Measurements from ENCODE around the gene PPIC. TPM values are rescaled to one million over a fixed set of nuclear protein-coding genes. Genes with fewer than 3 reads are reported as not detected.

Gene PPIC
- total RNA-seq, 1 donor: 109 TPM

GRCh38 chr5:123035918-123036390, 571 bp downstream of the PPIC start:
- H3K27ac ChIP-seq (ENCODE audit: low read depth, low read length): no peak overlapping the region
- DNase-seq (ENCODE audit: insufficient read length, low spot score, missing footprints): peak; percentile 94
- H3K4me3 ChIP-seq (ENCODE audit: insufficient read depth, low read length): peak overlapping the region; percentile 90
- peaks cover 25% of the 10 kb centered on the region for H3K79me2 ChIP-seq (ENCODE audit: insufficient read depth, low read length)
- TF ChIP-seq, protein P1, sequence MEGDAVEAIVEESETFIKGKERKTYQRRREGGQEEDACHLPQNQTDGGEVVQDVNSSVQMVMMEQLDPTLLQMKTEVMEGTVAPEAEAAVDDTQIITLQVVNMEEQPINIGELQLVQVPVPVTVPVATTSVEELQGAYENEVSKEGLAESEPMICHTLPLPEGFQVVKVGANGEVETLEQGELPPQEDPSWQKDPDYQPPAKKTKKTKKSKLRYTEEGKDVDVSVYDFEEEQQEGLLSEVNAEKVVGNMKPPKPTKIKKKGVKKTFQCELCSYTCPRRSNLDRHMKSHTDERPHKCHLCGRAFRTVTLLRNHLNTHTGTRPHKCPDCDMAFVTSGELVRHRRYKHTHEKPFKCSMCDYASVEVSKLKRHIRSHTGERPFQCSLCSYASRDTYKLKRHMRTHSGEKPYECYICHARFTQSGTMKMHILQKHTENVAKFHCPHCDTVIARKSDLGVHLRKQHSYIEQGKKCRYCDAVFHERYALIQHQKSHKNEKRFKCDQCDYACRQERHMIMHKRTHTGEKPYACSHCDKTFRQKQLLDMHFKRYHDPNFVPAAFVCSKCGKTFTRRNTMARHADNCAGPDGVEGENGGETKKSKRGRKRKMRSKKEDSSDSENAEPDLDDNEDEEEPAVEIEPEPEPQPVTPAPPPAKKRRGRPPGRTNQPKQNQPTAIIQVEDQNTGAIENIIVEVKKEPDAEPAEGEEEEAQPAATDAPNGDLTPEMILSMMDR (IDR thresholded peaks at IDR 0.05; ENCODE audit: extremely low read depth, low read depth, low read length): no peak
- no peaks in the 10 kb centered on the region for H3K27me3 ChIP-seq (ENCODE audit: insufficient read depth, low read length)
- H3K9me3 ChIP-seq (ENCODE audit: low read depth, low read length): no peaks in the 10 kb centered on the region
- H4K20me1 ChIP-seq (ENCODE audit: insufficient read depth, low read length): peaks cover 17% of the 10 kb centered on the region
- H3K4me2 ChIP-seq (ENCODE audit: insufficient read depth, low read length): peak overlapping the region; percentile 89
- H3K36me3 ChIP-seq (ENCODE audit: insufficient read depth, low read length): no peaks in the 10 kb centered on the region
- peak overlapping the region; percentile 92 for H2AFZ ChIP-seq (ENCODE audit: low read length)
- peaks cover 7% of the 10 kb centered on the region for H3K4me1 ChIP-seq (ENCODE audit: insufficient read depth, low read length)

DNA sequence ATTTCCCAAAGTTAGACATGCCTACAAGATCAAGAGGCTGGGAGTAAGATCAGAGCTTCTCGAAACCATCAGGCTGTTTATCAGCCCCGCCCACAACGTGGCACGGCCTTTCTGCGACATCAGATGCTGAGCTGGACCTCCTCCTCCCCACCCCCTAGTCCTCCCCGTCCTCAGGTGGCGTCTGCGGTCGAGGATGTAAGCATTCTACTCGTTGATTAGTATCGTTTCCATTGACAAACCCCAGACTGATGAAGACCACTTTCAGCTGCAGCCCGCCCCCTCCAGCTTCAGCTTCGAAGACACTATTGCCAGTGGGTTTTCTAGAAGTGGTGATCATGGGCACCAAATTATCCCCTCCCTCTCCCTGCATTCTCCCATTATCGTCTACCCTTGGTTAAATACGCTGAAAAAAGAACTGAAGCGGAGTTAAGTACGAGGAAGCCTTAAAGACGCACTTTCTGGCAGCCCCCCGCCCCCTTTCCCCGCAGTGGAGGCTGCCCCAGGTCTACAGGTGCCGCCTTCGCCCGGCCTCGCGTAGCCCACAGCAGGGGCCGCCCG, 1.1 kb downstream of the PPIC start:
- Histone ChIP-seq H3K4me1 (ENCODE audit: insufficient read depth, low read length) (peaks cover 7% of the 10 kb centered on the region), H3K36me3 (ENCODE audit: insufficient read depth, low read length) (no peaks in the 10 kb centered on the region), H3K27me3 (ENCODE audit: insufficient read depth, low read length) (no peaks in the 10 kb centered on the region), H2AFZ (ENCODE audit: low read length) (peak overlapping the region; percentile 92), H3K4me3 (ENCODE audit: insufficient read depth, low read length) (peak overlapping the region; percentile 90), H4K20me1 (ENCODE audit: insufficient read depth, low read length) (peaks cover 17% of the 10 kb centered on the region), H3K4me2 (ENCODE audit: insufficient read depth, low read length) (peak overlapping the region; percentile 89), H3K79me2 (ENCODE audit: insufficient read depth, low read length) (peaks cover 25% of the 10 kb centered on the region), H3K27ac (ENCODE audit: low read depth, low read length) (no peak overlapping the region), H3K9me3 (ENCODE audit: low read depth, low read length) (no peaks in the 10 kb centered on the region)
- TF ChIP-seq, protein P1 (IDR thresholded peaks at IDR 0.05; ENCODE audit: extremely low read depth, low read depth, low read length): no peak
- DNase-seq (ENCODE audit: insufficient read length, low spot score, missing footprints): no peak

DNA sequence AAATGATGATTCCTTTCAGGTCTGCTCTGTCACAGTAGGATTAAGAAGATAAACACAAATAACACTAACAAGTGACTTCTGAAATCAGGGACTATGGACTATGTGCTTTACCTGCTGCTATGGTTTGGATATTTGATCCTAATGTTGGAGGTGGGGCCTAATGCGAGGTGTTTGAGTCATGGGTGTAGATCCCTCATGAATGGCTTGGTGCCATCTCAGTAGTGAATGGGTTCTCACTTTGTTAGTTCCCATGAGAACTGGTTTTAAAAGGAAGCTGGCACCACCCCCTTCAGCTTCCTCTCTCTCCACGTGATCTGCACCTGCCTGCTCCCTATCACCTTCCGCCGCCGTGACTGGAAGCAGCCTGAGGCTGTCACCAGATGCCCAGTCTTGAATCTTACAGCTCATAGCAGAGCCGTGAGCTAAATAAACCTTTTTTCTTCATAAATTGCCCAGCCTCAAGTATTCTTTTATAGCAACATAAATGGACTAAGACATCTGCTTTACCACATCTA, 3.3 kb downstream of the PPIC start:
- H2AFZ ChIP-seq (ENCODE audit: low read length): no peak overlapping the region
- no peak overlapping the region for H3K4me3 ChIP-seq (ENCODE audit: insufficient read depth, low read length)
- H3K36me3 ChIP-seq (ENCODE audit: insufficient read depth, low read length): peaks cover 5% of the 10 kb centered on the region
- peaks cover 7% of the 10 kb centered on the region for H3K4me1 ChIP-seq (ENCODE audit: insufficient read depth, low read length)
- H3K9me3 ChIP-seq (ENCODE audit: low read depth, low read length): no peaks in the 10 kb centered on the region
- peaks cover 25% of the 10 kb centered on the region for H3K79me2 ChIP-seq (ENCODE audit: insufficient read depth, low read length)
- TF ChIP-seq, protein P1 (IDR thresholded peaks at IDR 0.05; ENCODE audit: extremely low read depth, low read depth, low read length): no peak
- H3K27me3 ChIP-seq (ENCODE audit: insufficient read depth, low read length): no peaks in the 10 kb centered on the region
- no peak overlapping the region for H3K4me2 ChIP-seq (ENCODE audit: insufficient read depth, low read length)
- no peak overlapping the region for H3K27ac ChIP-seq (ENCODE audit: low read depth, low read length)
- H4K20me1 ChIP-seq (ENCODE audit: insufficient read depth, low read length): peaks cover 17% of the 10 kb centered on the region
- no peak for DNase-seq (ENCODE audit: insufficient read length, low spot score, missing footprints)

GRCh38 chr5:123028222-123028621, 8.3 kb downstream of the PPIC start:
- Histone ChIP-seq H2AFZ (ENCODE audit: low read length) (no peak overlapping the region), H3K4me2 (ENCODE audit: insufficient read depth, low read length) (no peak overlapping the region), H3K4me3 (ENCODE audit: insufficient read depth, low read length) (no peak overlapping the region), H3K27me3 (ENCODE audit: insufficient read depth, low read length) (no peaks in the 10 kb centered on the region), H3K36me3 (ENCODE audit: insufficient read depth, low read length) (peaks cover 38% of the 10 kb centered on the region), H3K27ac (ENCODE audit: low read depth, low read length) (no peak overlapping the region), H3K9me3 (ENCODE audit: low read depth, low read length) (no peaks in the 10 kb centered on the region), H4K20me1 (ENCODE audit: insufficient read depth, low read length) (no peaks in the 10 kb centered on the region), H3K4me1 (ENCODE audit: insufficient read depth, low read length) (no peaks in the 10 kb centered on the region), H3K79me2 (ENCODE audit: insufficient read depth, low read length) (peaks cover 10% of the 10 kb centered on the region)
- TF ChIP-seq, protein P1 (IDR thresholded peaks at IDR 0.05; ENCODE audit: extremely low read depth, low read depth, low read length): no peak
- DNase-seq (ENCODE audit: insufficient read length, low spot score, missing footprints): no peak
